Right atrium auricular region (tissue), 2 donors: Measurements from ENCODE around the gene LMOD2. TPM values are rescaled to one million over a fixed set of nuclear protein-coding genes. Genes with fewer than 3 reads are reported as not detected.

Source experiments
- DNase-seq: peaks from one replicate; pipeline ENCODE4 v3.0.0-alpha.2; 2019; ENCODE audit warnings: low spot score
- H3K27ac ChIP-seq, 2 donors: fragments of 200-600 bp; sonication (generic); 1 replicate in 1 of 2; 2 replicates in 1 of 2; pipeline ENCODE4 v1.5.1; 2016 to 2019
- H3K27me3 ChIP-seq, 2 donors: fragments of 200-600 bp; sonication (generic); one replicate each; pipeline versions ENCODE4 v1.5.1 to v1.6.0; 2017 to 2019
- H3K36me3 ChIP-seq: fragments of 200-600 bp; sonication (generic); one replicate; pipeline ENCODE4 v1.5.1; 2016
- H3K4me1 ChIP-seq, 2 donors: fragments of 200-600 bp; sonication (generic); one replicate each; pipeline versions ENCODE4 v1.5.1 to v1.6.0; 2017 to 2019
- H3K4me3 ChIP-seq, 2 donors: fragments of 200-600 bp; sonication (generic); 1 replicate in 1 of 2; 2 replicates in 1 of 2; pipeline ENCODE4 v1.5.1; 2017 to 2019; ENCODE audit warnings: mild to moderate bottlenecking in 1 of 2, moderate library complexity in 1 of 2
- H3K9me3 ChIP-seq, 2 donors: fragments of 200-600 bp; sonication (generic); one replicate each; pipeline ENCODE4 v1.5.1; 2019
- CTCF ChIP-seq, 2 donors: fragments of 200-600 bp; sonication (generic); IDR thresholded peaks; one replicate each; pipeline ENCODE4 v1.5.1; 2019; ENCODE audit warnings: antibody characterized with exemption in 2 of 2
- total RNA-seq, 2 donors: library from RNA; depleted of rRNA; stranded (reverse); fragments of >200 nt; gene quantifications; one replicate each; pipeline ENCODE4 v1.1.0, GENCODE V29; 2016

Gene LMOD2
- total RNA-seq, 2 donors from 2014 or later = 374 to 493 TPM

GRCh38 chr7:123660514-123661354 lies 5.1 kb downstream of the LMOD2 start:
- peak overlapping the region; percentile 48 for H3K4me3 ChIP-seq
- DNase-seq = no peak
- no peaks in the 10 kb centered on the region for H3K27me3 ChIP-seq
- no peaks in the 10 kb centered on the region for H3K9me3 ChIP-seq
- H3K27ac ChIP-seq = peak overlapping the region; percentile 83 to 90
- TF ChIP-seq CTCF (IDR thresholded peaks at IDR 0.05) = no peak
- H3K4me1 ChIP-seq = peaks cover 0 to 8% of the 10 kb centered on the region in 2 donors
- peaks cover 73% of the 10 kb centered on the region for H3K36me3 ChIP-seq

- Histone ChIP-seq H3K4me3 (peak overlapping the region; percentile 13 to 48), H3K9me3 (no peaks in the 10 kb centered on the region), H3K36me3 (peaks cover 71% of the 10 kb centered on the region), H3K4me1 (peaks cover 0 to 17% of the 10 kb centered on the region in 2 donors), H3K27ac (peak overlapping the region; percentile 29 to 90), H3K27me3 (no peaks in the 10 kb centered on the region)
- DNase-seq = no peak
- TF ChIP-seq CTCF (IDR thresholded peaks at IDR 0.05) = no peak
These were observed 6.1 kb downstream of the LMOD2 start for GRCh38 chr7:123661765-123662164.

GRCh38 chr7:123662293-123662692 lies 6.6 kb downstream of the LMOD2 start:
- no peak for TF ChIP-seq CTCF (IDR thresholded peaks at IDR 0.05)
- Histone ChIP-seq H3K9me3 (no peaks in the 10 kb centered on the region), H3K4me1 (peaks cover 0 to 17% of the 10 kb centered on the region in 2 donors), H3K27ac (peak overlapping the region; percentile 49 to 90), H3K4me3 (peak overlapping the region; percentile 13 to 48), H3K27me3 (no peaks in the 10 kb centered on the region), H3K36me3 (peaks cover 65% of the 10 kb centered on the region)
- no peak for DNase-seq

- H3K27ac ChIP-seq = peak overlapping the region; percentile 49 to 90
- no peaks in the 10 kb centered on the region for H3K9me3 ChIP-seq
- H3K27me3 ChIP-seq = no peaks in the 10 kb centered on the region
- H3K36me3 ChIP-seq = peaks cover 63% of the 10 kb centered on the region
- TF ChIP-seq CTCF (IDR thresholded peaks at IDR 0.05) = no peak
- H3K4me3 ChIP-seq = peak overlapping the region; percentile 13 to 22
- H3K4me1 ChIP-seq = peaks cover 0 to 17% of the 10 kb centered on the region in 2 donors
- no peak for DNase-seq
These were observed 7.1 kb downstream of the LMOD2 start for GRCh38 chr7:123662755-123663154.

GRCh38 chr7:123663200-123663599 lies 7.5 kb downstream of the LMOD2 start:
- TF ChIP-seq CTCF (IDR thresholded peaks at IDR 0.05) = no peak
- H3K4me3 ChIP-seq = peak overlapping the region; percentile 13 to 22
- DNase-seq = no peak
- peaks cover 0 to 17% of the 10 kb centered on the region in 2 donors for H3K4me1 ChIP-seq
- H3K27ac ChIP-seq = peak overlapping the region; percentile 49 to 56
- H3K27me3 ChIP-seq = no peaks in the 10 kb centered on the region
- no peaks in the 10 kb centered on the region for H3K9me3 ChIP-seq
- H3K36me3 ChIP-seq = peaks cover 59% of the 10 kb centered on the region
